OCI-LY7 (cell line): Measurements from ENCODE around the gene RALBP1.

Experiments
- EZH2phosphoT487 ChIP-seq: fragments of 200-600 bp; sonication (generic); IDR thresholded peaks from 2 replicates; pipeline ENCODE4 v1.6.1; 2018; ENCODE audit warnings: low read depth, borderline replicate concordance, mild to moderate bottlenecking, mixed run types, antibody characterized with exemption, low read length, moderate library complexity, mixed read lengths
- TF ChIP-seq, protein P1 (sequence below): fragments of 200-600 bp; sonication (generic); conservative IDR thresholded peaks from 2 replicates; pipeline ENCODE4 v1.5.1; 2014; ENCODE audit warnings: mild to moderate bottlenecking, antibody characterized with exemption, low read length, moderate library complexity, mixed read lengths

DNA sequence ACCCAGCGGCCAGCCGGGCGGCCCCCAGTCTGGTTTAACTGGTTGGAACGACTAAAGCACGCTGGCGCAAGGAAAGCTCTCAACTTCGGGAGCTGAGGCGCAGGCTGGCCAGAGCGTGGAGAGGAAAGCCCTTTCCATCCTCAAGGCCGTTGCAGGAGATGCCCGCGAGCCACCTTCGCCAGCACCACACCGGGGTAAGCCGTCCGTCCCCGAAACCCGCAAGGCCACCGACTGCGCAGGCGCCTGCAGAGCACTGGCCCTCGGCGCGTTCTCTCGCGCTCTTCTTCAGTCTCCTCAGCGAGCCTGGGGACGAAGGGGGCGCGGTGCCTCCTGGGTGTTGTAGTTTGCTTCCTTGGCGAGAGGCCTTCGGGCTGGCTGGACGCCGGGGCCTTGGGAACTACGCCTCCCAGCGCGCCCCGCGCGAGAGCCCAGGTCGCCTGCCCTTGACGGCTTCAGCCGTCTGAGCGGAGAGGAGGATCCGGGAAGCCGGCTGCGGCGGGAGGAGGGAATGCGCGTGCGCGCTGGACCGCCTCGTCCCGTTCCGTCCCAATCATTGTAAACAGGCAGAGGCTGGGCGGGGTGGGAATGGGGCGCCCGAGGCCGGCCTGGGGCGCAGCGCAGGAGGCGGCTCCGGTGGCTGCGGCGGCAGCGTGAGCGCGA is at the start of gene RALBP1:
- TF ChIP-seq, protein P1, sequence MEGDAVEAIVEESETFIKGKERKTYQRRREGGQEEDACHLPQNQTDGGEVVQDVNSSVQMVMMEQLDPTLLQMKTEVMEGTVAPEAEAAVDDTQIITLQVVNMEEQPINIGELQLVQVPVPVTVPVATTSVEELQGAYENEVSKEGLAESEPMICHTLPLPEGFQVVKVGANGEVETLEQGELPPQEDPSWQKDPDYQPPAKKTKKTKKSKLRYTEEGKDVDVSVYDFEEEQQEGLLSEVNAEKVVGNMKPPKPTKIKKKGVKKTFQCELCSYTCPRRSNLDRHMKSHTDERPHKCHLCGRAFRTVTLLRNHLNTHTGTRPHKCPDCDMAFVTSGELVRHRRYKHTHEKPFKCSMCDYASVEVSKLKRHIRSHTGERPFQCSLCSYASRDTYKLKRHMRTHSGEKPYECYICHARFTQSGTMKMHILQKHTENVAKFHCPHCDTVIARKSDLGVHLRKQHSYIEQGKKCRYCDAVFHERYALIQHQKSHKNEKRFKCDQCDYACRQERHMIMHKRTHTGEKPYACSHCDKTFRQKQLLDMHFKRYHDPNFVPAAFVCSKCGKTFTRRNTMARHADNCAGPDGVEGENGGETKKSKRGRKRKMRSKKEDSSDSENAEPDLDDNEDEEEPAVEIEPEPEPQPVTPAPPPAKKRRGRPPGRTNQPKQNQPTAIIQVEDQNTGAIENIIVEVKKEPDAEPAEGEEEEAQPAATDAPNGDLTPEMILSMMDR: 0 out of 2 replicates have a peak, but pooled peaks have one; percentile 23
- TF ChIP-seq EZH2phosphoT487: no peak
